HEK293 (cell line): ENCODE measurements around the gene MESD.

Source experiments
- FEZF1 ChIP-seq: fragments of 450-650 bp; formaldehyde crosslinking; IDR thresholded peaks from 2 replicates; pipeline ENCODE4 v1.5.1; 2016; ENCODE audit warnings: missing biosample characterization, missing genetic modification characterization
- SP2 ChIP-seq: fragments of 450-650 bp; formaldehyde crosslinking; IDR thresholded peaks from 2 replicates; pipeline ENCODE4 v1.5.1; 2016; ENCODE audit warnings: missing biosample characterization, missing genetic modification characterization
- ZNF350 ChIP-seq: fragments of 450-650 bp; formaldehyde crosslinking; IDR thresholded peaks from 2 replicates; pipeline ENCODE4 v1.5.0; 2017; ENCODE audit warnings: missing biosample characterization, mild to moderate bottlenecking, missing genetic modification characterization
- ZNF449 ChIP-seq: fragments of 450-650 bp; formaldehyde crosslinking; IDR thresholded peaks from 2 replicates; pipeline ENCODE4 v1.5.1; 2017; ENCODE audit warnings: missing biosample characterization, mild to moderate bottlenecking, missing genetic modification characterization, moderate library complexity
- ZXDB ChIP-seq: fragments of 450-650 bp; formaldehyde crosslinking; IDR thresholded peaks from 2 replicates; pipeline ENCODE4 v1.5.1; 2016; ENCODE audit warnings: missing biosample characterization, missing genetic modification characterization
- TF ChIP-seq, protein P1 (sequence below): fragments of 450-650 bp; formaldehyde crosslinking; IDR thresholded peaks from 2 replicates; pipeline ENCODE4 v1.5.1; 2016; ENCODE audit warnings: missing biosample characterization, missing genetic modification characterization
- TF ChIP-seq, protein P2 (sequence below): fragments of 450-650 bp; formaldehyde crosslinking; IDR thresholded peaks from 2 replicates; pipeline ENCODE4 v1.5.1; 2016; ENCODE audit warnings: missing biosample characterization, missing genetic modification characterization
- TF ChIP-seq, protein P3 (sequence below): fragments of 450-650 bp; formaldehyde crosslinking; IDR thresholded peaks from 2 replicates; pipeline ENCODE4 v1.5.1; 2016; ENCODE audit warnings: missing biosample characterization, missing genetic modification characterization

DNA sequence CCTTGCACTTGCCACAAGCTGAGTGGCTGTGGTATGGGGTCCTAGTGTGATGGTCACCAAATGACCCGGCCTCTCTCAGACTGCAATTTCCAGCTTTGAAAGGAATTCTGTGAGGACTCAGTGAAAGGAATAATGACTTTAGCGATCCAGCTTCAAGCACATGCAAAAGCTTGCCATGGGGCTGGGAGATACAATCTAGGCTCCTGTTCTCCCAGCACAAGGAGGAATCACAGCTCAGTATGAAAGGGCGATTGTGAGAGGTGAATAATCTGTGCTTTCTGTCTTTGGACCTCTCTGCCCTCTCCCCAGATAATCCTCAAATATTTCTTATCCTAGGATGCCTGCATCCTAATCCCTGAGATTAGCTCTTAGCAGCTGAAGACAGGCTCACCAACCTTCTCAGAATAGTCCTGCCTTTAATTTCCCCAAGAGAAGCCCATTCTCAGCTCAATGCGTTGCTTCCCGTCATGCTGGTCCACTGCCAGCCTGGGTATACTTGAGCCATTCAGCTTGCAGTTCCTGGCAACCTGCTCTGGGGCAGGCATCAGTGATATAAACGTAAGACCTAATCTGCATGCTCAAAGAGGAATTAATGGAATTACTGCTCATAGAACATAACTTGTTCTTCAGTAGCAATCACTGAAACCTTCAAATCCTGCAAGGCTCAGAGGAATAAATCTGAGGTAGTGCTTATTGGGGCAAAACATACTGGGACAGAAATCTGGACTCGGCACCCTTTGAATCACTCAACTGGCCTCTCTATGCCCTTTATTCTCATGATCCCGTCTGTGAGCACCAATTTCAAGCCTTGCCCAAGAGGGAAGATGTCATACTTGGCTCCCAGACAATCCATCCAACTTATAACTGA lies 26.2 kb upstream of the MESD start:
- TF ChIP-seq, protein P1, sequence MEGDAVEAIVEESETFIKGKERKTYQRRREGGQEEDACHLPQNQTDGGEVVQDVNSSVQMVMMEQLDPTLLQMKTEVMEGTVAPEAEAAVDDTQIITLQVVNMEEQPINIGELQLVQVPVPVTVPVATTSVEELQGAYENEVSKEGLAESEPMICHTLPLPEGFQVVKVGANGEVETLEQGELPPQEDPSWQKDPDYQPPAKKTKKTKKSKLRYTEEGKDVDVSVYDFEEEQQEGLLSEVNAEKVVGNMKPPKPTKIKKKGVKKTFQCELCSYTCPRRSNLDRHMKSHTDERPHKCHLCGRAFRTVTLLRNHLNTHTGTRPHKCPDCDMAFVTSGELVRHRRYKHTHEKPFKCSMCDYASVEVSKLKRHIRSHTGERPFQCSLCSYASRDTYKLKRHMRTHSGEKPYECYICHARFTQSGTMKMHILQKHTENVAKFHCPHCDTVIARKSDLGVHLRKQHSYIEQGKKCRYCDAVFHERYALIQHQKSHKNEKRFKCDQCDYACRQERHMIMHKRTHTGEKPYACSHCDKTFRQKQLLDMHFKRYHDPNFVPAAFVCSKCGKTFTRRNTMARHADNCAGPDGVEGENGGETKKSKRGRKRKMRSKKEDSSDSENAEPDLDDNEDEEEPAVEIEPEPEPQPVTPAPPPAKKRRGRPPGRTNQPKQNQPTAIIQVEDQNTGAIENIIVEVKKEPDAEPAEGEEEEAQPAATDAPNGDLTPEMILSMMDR (tag by site-specific recombination): no peak
- TF ChIP-seq, protein P2, sequence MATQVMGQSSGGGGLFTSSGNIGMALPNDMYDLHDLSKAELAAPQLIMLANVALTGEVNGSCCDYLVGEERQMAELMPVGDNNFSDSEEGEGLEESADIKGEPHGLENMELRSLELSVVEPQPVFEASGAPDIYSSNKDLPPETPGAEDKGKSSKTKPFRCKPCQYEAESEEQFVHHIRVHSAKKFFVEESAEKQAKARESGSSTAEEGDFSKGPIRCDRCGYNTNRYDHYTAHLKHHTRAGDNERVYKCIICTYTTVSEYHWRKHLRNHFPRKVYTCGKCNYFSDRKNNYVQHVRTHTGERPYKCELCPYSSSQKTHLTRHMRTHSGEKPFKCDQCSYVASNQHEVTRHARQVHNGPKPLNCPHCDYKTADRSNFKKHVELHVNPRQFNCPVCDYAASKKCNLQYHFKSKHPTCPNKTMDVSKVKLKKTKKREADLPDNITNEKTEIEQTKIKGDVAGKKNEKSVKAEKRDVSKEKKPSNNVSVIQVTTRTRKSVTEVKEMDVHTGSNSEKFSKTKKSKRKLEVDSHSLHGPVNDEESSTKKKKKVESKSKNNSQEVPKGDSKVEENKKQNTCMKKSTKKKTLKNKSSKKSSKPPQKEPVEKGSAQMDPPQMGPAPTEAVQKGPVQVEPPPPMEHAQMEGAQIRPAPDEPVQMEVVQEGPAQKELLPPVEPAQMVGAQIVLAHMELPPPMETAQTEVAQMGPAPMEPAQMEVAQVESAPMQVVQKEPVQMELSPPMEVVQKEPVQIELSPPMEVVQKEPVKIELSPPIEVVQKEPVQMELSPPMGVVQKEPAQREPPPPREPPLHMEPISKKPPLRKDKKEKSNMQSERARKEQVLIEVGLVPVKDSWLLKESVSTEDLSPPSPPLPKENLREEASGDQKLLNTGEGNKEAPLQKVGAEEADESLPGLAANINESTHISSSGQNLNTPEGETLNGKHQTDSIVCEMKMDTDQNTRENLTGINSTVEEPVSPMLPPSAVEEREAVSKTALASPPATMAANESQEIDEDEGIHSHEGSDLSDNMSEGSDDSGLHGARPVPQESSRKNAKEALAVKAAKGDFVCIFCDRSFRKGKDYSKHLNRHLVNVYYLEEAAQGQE (tag by site-specific recombination): no peak
- TF ChIP-seq SP2 (tag by site-specific recombination) (no peak), ZNF449 (no peak), FEZF1 (tag by site-specific recombination) (no peak), ZNF350 (tag by site-specific recombination) (no peak), ZXDB (tag by site-specific recombination) (no peak)
- TF ChIP-seq, protein P3, sequence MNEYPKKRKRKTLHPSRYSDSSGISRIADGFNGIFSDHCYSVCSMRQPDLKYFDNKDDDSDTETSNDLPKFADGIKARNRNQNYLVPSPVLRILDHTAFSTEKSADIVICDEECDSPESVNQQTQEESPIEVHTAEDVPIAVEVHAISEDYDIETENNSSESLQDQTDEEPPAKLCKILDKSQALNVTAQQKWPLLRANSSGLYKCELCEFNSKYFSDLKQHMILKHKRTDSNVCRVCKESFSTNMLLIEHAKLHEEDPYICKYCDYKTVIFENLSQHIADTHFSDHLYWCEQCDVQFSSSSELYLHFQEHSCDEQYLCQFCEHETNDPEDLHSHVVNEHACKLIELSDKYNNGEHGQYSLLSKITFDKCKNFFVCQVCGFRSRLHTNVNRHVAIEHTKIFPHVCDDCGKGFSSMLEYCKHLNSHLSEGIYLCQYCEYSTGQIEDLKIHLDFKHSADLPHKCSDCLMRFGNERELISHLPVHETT: no peak
